Erythroblast (primary cell): ENCODE measurements around the gene KRABD2.

Experiments used
- GATA1 ChIP-seq: IDR thresholded peaks from 2 replicates; pipeline ENCODE4 v1.6.1; 2011; ENCODE audit warnings: low read depth, mild to moderate bottlenecking, control low read depth, low read length, moderate library complexity
- POLR2A ChIP-seq: IDR thresholded peaks from 2 replicates; pipeline ENCODE4 v1.6.1; 2011; ENCODE audit warnings: mild to moderate bottlenecking, low read length

- TF ChIP-seq POLR2A (no peak), GATA1 (no peak)
These were observed 18.6 kb downstream of the KRABD2 start for GRCh38 chr17:8357910-8358309.
